Stomach (tissue), 4 donors: ENCODE data around the gene EMILIN1.
"Not testable (repeated sequence)": the region's sequence is repeated elsewhere in the genome, so short reads cannot be mapped to it uniquely, and the experiment has no call there.

Experiments used
- EP300 ChIP-seq: sonication (generic); formaldehyde crosslinking; IDR thresholded peaks from one replicate; pipeline ENCODE4 v1.6.1; 2017; ENCODE audit warnings: antibody characterized with exemption
- TF ChIP-seq, protein P1 (sequence below), 7 experiments: fragments of 450-650 bp in 4 of 7; fragments of 200-600 bp in 3 of 7; sonication (generic) in 3 of 7; IDR thresholded peaks; one replicate each; pipeline ENCODE4 v1.5.1; 2016 to 2019; ENCODE audit warnings: antibody characterized with exemption in 7 of 7, control low read depth in 2 of 7, mild to moderate bottlenecking in 1 of 7

DNA sequence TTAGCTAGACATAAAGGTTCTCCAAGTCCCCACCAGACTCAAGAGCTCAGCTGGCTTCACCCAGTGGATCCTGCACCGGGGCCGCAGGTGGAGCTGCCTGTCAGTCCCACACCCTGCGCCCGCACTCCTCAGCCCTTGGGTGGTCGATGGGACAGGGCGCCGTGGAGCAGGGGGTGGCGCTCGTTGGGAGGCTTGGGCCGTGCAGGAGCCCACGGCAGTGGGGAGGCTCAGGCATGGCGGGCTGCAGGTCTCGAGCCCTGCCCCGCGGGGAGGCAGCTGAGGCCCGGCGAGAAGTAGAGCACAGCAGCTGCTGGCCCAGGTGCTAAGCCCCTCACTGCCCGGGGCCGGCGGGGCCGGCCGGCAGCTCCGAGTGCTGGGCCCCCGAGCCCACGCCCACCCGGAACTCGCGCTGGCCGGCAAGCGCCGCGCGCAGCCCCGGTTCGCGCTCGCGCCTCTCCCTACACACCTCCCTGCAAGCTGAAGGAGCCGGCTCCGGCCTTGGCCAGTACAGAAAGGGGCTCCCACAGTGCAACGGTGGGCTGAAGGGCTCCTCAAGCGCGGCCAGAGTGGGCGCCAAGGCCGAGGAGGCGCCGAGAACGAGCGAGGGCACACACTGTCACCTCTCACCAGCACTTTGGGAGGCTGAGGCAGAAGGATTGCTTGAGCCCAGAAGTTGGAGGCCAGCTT, 33.1 kb downstream of the EMILIN1 start:
- TF ChIP-seq, protein P1, sequence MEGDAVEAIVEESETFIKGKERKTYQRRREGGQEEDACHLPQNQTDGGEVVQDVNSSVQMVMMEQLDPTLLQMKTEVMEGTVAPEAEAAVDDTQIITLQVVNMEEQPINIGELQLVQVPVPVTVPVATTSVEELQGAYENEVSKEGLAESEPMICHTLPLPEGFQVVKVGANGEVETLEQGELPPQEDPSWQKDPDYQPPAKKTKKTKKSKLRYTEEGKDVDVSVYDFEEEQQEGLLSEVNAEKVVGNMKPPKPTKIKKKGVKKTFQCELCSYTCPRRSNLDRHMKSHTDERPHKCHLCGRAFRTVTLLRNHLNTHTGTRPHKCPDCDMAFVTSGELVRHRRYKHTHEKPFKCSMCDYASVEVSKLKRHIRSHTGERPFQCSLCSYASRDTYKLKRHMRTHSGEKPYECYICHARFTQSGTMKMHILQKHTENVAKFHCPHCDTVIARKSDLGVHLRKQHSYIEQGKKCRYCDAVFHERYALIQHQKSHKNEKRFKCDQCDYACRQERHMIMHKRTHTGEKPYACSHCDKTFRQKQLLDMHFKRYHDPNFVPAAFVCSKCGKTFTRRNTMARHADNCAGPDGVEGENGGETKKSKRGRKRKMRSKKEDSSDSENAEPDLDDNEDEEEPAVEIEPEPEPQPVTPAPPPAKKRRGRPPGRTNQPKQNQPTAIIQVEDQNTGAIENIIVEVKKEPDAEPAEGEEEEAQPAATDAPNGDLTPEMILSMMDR (IDR thresholded peaks at IDR 0.05) = not testable (repeated sequence)
- TF ChIP-seq EP300 = not testable (repeated sequence)
